Upper lobe of right lung (tissue), 1 donor: ENCODE results near the gene NCAPG2. TPM values are rescaled to one million over a fixed set of nuclear protein-coding genes. Genes with fewer than 3 reads are reported as not detected.

Experiments
- ATAC-seq: fragments of 200-7000 bp; cut with Tn5 transposase; one replicate; pipeline ENCODE4 v1.9.1; 2020; ENCODE audit warnings: mild to moderate bottlenecking, moderate library complexity
- DNase-seq: peaks from one replicate; pipeline ENCODE4 v3.0.0-alpha.2; 2020
- H3K27ac ChIP-seq: fragments of 200-600 bp; one replicate; pipeline ENCODE4 v1.8.0; 2022
- H3K27me3 ChIP-seq: fragments of 200-600 bp; one replicate; pipeline ENCODE4 v1.8.0; 2022; ENCODE audit warnings: mild to moderate bottlenecking
- H3K36me3 ChIP-seq: fragments of 200-600 bp; one replicate; pipeline ENCODE4 v1.8.0; 2022
- H3K4me1 ChIP-seq: fragments of 200-600 bp; one replicate; pipeline ENCODE4 v1.8.0; 2022
- H3K4me3 ChIP-seq: fragments of 200-600 bp; one replicate; pipeline ENCODE4 v1.8.0; 2022; ENCODE audit warnings: mild to moderate bottlenecking
- H3K9me3 ChIP-seq: fragments of 200-600 bp; one replicate; pipeline ENCODE4 v1.8.0; 2022
- intact Hi-C: fragments of 100-400 bp; cut with DNase I; formaldehyde crosslinking; loops from one replicate; pipeline ENCODE4 v1.11.0; 2022
- microRNA-seq: library from miRNA; unstranded; fragments of <30 nt; microRNA quantifications from one replicate; pipeline ENCODE4 v1.2.0, GENCODE V29; 2020; ENCODE audit warnings: borderline microRNAs expressed
- total RNA-seq: library from RNA; stranded (reverse); fragmentation: NEBNext Ultra II Directional; extraction: Animal tissue kit (Norgen Biotek cat#: 25700); gene quantifications from one replicate; pipeline ENCODE4 v1.2.1, GENCODE V29; 2021
- TF ChIP-seq, protein P1 (sequence below): fragments of 200-600 bp; IDR thresholded peaks from one replicate; pipeline ENCODE4 v1.8.0; 2022; ENCODE audit warnings: antibody characterized with exemption
- donor health status: DM: no; HTN: yes; CAD: no; lungs with severe emphysema.

The NCAPG2 gene
- total RNA-seq, 1 donor from 2014 or later, result 6.5 TPM

DNA sequence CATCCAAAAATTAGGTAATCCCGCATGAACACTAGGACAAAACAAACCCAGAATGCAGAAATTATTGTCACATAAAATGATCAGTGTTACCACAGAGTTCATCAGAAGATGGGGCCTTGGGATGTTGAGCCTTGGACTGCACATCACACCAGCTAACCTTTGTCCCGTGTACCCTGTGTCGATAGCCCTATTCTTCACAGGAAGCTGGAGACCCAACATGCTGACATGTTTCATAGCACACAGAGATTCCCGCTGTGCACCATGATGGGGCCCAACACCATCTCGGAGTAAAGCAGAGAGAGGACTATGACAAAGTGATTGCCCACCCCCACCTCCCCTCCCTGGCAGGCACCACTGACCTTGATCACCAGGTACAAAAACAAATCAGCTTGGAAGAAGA, 121.5 kb downstream of the NCAPG2 start:
- H3K4me3 ChIP-seq, result no peak overlapping the region
- TF ChIP-seq, protein P1, sequence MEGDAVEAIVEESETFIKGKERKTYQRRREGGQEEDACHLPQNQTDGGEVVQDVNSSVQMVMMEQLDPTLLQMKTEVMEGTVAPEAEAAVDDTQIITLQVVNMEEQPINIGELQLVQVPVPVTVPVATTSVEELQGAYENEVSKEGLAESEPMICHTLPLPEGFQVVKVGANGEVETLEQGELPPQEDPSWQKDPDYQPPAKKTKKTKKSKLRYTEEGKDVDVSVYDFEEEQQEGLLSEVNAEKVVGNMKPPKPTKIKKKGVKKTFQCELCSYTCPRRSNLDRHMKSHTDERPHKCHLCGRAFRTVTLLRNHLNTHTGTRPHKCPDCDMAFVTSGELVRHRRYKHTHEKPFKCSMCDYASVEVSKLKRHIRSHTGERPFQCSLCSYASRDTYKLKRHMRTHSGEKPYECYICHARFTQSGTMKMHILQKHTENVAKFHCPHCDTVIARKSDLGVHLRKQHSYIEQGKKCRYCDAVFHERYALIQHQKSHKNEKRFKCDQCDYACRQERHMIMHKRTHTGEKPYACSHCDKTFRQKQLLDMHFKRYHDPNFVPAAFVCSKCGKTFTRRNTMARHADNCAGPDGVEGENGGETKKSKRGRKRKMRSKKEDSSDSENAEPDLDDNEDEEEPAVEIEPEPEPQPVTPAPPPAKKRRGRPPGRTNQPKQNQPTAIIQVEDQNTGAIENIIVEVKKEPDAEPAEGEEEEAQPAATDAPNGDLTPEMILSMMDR, result no peak
- intact Hi-C loops, result no loop called here
- ATAC-seq (no peak), DNase-seq (no peak)
- H3K27me3 ChIP-seq, result peaks cover 51% of the 10 kb centered on the region
- peaks cover 12% of the 10 kb centered on the region for H3K4me1 ChIP-seq
- no peaks in the 10 kb centered on the region for H3K36me3 ChIP-seq
- H3K9me3 ChIP-seq, result peaks cover 9% of the 10 kb centered on the region
- H3K27ac ChIP-seq, result no peak overlapping the region

DNA sequence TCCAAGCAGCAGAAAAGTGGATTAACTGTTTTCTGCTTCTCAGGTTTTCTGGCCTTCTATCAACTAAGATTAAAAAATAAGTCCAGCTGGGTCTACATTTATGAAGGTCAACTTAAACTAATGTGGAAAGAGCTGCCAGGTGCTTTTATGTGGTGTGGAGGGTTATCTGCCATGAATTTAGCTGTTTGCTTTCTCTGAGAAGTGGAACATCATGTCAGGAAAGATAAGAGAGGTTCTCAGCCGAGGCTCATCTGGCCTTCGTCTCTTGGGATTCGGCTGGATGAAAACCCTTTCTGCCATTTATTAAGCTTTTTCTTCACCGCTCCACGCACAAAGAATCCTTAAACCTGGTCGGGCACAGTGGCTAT, 122.5 kb downstream of the NCAPG2 start:
- peak overlapping the region; percentile 27 for H3K27ac ChIP-seq
- TF ChIP-seq, protein P1, result no peak
- peaks cover 9% of the 10 kb centered on the region for H3K9me3 ChIP-seq
- ATAC-seq (no peak), DNase-seq (no peak)
- no peak overlapping the region for H3K4me3 ChIP-seq
- intact Hi-C loops, result no loop called here
- H3K36me3 ChIP-seq, result no peaks in the 10 kb centered on the region
- H3K4me1 ChIP-seq, result peaks cover 11% of the 10 kb centered on the region
- peaks cover 49% of the 10 kb centered on the region for H3K27me3 ChIP-seq

DNA sequence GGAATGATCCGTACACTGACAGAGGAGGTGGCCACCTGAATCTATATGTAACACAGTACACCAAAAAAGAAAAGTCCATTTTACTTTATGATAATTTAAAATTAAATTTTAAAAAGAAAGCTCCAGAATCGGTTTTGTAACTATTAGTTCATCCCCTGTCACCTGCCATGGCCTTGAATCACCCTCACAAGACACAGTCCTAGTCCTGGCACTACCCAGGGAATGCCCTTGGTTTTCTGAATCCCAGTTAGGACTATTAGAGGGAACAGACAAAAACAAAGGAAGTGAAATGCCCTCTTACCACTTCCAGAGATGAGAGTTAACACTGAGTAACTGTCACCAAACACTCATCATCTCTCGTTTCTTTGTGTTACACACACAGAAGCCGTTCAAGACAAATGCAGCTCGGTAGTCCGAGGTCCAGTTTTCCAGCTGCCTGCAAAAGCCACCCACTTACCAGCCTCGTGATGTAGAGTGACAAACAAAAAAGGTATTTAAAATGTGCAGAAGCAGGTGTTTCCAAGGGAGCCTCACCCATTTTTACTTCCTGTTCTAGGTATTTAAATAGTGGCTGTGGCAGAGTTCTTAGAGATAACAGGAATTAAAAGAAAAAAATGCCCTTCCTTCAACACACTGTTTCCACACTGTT, 123.0 kb downstream of the NCAPG2 start:
- peak overlapping the region; percentile 27 for H3K27ac ChIP-seq
- H3K4me3 ChIP-seq, result no peak overlapping the region
- TF ChIP-seq, protein P1, result no peak
- ATAC-seq, result peak; percentile 72
- peaks cover 6% of the 10 kb centered on the region for H3K4me1 ChIP-seq
- no peaks in the 10 kb centered on the region for H3K36me3 ChIP-seq
- intact Hi-C loops, result no loop called here
- H3K27me3 ChIP-seq, result peaks cover 47% of the 10 kb centered on the region
- peaks cover 9% of the 10 kb centered on the region for H3K9me3 ChIP-seq
- no peak for DNase-seq

Small RNAs within 50 kb of the gene (microRNA-seq; reads per million reads assigned to microRNA genes)
- gene MIR5707, result not detected

Other genes with a start within 250 kb of the NCAPG2 start
- gene PTPRN2, start 117.0 kb downstream of the NCAPG2 start, total RNA-seq, result 4.9 TPM
- gene ESYT2, start 124.7 kb upstream of the NCAPG2 start, total RNA-seq, result 63.1 TPM
- gene DYNC2I1, start 151.8 kb upstream of the NCAPG2 start, total RNA-seq, result 17.9 TPM